HuH-7 (cell line): ENCODE data around the gene SAMD13.

Source experiments
- DNase-seq: peaks from one replicate; pipeline ENCODE4 v3.0.0; 2011; ENCODE audit warnings: low spot score

SAMD13 gene

GRCh38 chr1:84373436-84374141 is 72.1 kb downstream of the SAMD13 start:
- no peak for DNase-seq

GRCh38 chr1:84374991-84375696 is 73.6 kb downstream of the SAMD13 start:
- DNase-seq: no peak

- DNase-seq: no peak
Observed at GRCh38 chr1:84376000-84376910, 74.7 kb downstream of the SAMD13 start.

- no peak for DNase-seq
Observed at GRCh38 chr1:84377480-84378095, 76.1 kb downstream of the SAMD13 start.

- DNase-seq: no peak
Observed at GRCh38 chr1:84379138-84379916, 77.8 kb downstream of the SAMD13 start.

GRCh38 chr1:84379917-84380180 is 78.3 kb downstream of the SAMD13 start:
- no peak for DNase-seq

GRCh38 chr1:84382127-84382526 is 80.6 kb downstream of the SAMD13 start:
- no peak for DNase-seq

- no peak for DNase-seq
Observed at GRCh38 chr1:84385347-84385746, 83.8 kb downstream of the SAMD13 start.

- DNase-seq: no peak
Observed at GRCh38 chr1:84386716-84387479, 85.4 kb downstream of the SAMD13 start.

GRCh38 chr1:84387480-84388163 is 86.1 kb downstream of the SAMD13 start:
- DNase-seq: peak; percentile 12

- no peak for DNase-seq
Observed at GRCh38 chr1:84390226-84390625, 88.7 kb downstream of the SAMD13 start.

GRCh38 chr1:84398175-84399155 is 97.0 kb downstream of the SAMD13 start, which contains the start of gene DNASE2B:
Gene DNASE2B, plus strand, starts transcription at chr1:84398484. Its CDS starts 81 bp downstream, at chr1:84398565.
- no peak for DNase-seq
